ENCODE data around the gene MIA.
"Not testable (repeated sequence)": the region's sequence is repeated elsewhere in the genome, so short reads cannot be mapped to it uniquely, and the experiment has no call there.

MIA gene

GRCh38 chr19:40822704-40823553 is 47.6 kb downstream of the MIA start:
- DNase-seq (ENCODE audit: low read depth in 2 of 2): not testable (repeated sequence)

DNA sequence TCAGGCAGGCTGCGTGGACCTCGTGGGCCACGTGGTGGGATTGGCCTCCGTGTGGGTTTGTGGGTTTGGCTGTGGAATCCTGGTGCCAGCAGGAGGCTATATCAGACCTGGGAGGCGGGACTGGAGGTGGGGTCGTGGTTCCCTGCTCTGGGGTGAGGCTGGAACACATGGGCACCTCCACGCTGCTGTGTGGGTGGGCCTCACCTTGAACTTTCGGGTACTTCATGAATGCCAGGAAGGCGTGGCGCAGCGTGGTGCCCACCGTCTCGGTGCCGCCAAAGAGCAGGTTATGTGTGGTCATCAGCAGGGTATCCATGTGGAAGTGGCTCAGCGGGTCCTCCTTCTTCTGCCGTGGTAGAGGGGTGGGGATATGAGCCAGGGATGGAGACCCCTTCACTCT is 49.6 kb downstream of the MIA start:
- not testable (repeated sequence) for DNase-seq (ENCODE audit: low read depth in 2 of 2)

DNA sequence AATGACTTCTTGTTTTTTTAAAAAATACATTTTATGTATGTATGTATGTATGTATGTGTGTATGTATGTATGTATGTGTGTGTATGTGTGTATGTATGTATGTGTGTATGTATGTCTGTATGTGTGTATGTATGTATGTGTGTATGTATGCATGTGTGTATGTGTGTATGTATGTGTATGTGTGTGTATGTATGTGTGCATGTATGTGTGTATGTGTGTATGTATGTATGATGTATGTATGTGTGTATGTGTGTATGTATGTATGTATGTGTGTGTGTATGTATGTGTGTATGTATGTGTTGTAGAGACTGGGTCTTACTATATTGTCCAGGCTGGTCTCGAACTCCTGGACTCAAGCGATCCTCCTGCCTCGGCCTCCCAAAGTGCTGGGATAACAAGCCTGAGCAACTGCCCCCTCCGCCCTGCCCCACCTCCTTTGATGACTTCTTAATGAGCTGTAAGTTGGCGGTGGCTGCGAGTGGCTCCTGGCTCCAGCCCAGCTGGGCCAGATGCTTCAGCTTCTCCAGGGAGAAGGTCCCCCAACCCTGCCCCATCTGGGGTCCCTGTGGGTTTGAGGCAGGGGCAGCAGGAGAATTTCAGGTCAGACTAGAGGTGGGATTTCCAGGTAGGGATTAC is 50.3 kb downstream of the MIA start:
- DNase-seq (ENCODE audit: low read depth in 2 of 2): not testable (repeated sequence)

GRCh38 chr19:40826312-40826698 is 51.0 kb downstream of the MIA start:
- not testable (repeated sequence) for DNase-seq (ENCODE audit: low read depth in 2 of 2)

- not testable (repeated sequence) for DNase-seq (ENCODE audit: low read depth in 2 of 2)
Measured at GRCh38 chr19:40826699-40827385, 51.5 kb downstream of the MIA start.
